ENCODE results near the gene MRNIP. TPM values are rescaled to one million over a fixed set of nuclear protein-coding genes. Genes with fewer than 3 reads are reported as not detected.

MRNIP gene
- polyA plus RNA-seq, 1 experiment = 16.0 TPM

DNA sequence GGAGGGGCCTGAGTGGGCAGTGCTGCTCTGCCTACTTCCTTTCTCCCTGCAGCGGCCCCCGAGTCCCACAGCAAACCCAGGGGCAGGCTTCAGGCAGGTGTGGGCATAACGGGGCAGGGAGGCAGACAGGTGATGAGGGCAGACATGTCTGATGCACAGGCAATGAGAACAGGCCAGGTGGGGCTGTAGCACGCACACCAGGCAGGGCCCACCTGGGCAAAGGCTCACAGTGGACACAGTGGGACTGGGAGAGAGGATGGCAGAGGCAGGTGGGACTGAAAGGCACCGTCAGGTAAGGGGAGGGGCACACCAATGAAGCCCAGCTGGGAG is 59.0 kb downstream of the MRNIP start:
- Histone ChIP-seq H3K9me3 (ENCODE audit: control insufficient read depth, insufficient read depth, low read length) (no peaks in the 10 kb centered on the region; the same call in 1 of the 2 replicates), H3K4me3 (ENCODE audit: low read depth, low read length) (no peak overlapping the region), H3K27me3 (ENCODE audit: control insufficient read depth, insufficient read depth, low read length) (no peaks in the 10 kb centered on the region), H3K27ac (ENCODE audit: low read depth, low read length) (no peak overlapping the region)
- no peak for DNase-seq (ENCODE audit: low read depth, low spot score)
- ChIA-PET POLR2A (no interaction called here), CTCF (no interaction called here)
- TF ChIP-seq, protein P1, sequence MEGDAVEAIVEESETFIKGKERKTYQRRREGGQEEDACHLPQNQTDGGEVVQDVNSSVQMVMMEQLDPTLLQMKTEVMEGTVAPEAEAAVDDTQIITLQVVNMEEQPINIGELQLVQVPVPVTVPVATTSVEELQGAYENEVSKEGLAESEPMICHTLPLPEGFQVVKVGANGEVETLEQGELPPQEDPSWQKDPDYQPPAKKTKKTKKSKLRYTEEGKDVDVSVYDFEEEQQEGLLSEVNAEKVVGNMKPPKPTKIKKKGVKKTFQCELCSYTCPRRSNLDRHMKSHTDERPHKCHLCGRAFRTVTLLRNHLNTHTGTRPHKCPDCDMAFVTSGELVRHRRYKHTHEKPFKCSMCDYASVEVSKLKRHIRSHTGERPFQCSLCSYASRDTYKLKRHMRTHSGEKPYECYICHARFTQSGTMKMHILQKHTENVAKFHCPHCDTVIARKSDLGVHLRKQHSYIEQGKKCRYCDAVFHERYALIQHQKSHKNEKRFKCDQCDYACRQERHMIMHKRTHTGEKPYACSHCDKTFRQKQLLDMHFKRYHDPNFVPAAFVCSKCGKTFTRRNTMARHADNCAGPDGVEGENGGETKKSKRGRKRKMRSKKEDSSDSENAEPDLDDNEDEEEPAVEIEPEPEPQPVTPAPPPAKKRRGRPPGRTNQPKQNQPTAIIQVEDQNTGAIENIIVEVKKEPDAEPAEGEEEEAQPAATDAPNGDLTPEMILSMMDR (IDR thresholded peaks at IDR 0.05; ENCODE audit: low read depth, low read length) = no peak

DNA sequence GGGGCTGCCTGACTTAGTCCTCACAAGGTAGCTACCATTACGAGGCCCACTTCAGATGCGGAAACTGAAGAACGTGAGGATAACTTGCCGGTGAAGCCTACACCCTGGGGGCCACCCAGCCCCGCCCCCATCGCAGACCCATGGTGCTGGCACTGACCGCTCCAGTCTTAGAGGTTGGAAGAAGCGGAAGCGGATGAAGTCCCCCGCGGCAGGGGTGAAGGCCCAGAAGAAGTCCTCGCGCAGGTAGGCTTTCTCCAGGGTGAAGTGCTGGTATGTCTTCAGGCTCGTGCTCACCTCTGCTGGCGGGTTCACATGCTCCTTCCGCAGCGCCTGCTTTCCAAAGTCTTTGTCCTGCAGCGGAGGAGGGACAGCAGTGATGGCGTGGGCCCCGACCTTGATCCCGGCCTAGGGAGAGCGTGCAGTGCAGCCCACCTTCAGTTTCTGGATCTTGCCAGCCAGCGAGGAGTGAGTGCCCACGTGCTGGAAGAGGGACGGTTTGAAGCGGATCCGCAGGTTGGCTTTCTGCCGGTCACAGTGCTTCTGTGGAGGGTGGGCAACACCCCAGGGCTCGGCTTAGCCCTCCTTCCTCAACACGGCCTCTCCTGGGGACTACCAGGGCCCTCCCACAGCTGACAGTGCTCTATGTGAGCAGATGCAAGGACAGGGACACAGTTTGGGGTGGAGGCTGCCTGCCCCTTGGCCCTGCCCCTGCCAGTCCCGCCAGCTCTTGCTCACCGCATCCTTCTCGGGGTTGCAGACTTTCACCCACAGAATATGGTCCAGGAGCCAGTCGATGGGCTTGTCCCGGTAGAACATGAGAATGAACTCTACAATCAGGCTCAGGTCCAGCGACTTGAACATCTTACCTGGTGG is 59.6 kb downstream of the MRNIP start:
- Histone ChIP-seq H3K9me3 (ENCODE audit: control insufficient read depth, insufficient read depth, low read length) (no peaks in the 10 kb centered on the region; the same call in 1 of the 2 replicates), H3K4me3 (ENCODE audit: low read depth, low read length) (no peak overlapping the region), H3K27ac (ENCODE audit: low read depth, low read length) (no peak overlapping the region), H3K27me3 (ENCODE audit: control insufficient read depth, insufficient read depth, low read length) (no peaks in the 10 kb centered on the region)
- CTCF ChIA-PET = no interaction called here
- POLR2A ChIA-PET = no interaction called here
- DNase-seq (ENCODE audit: low read depth, low spot score) = no peak
- TF ChIP-seq, protein P1 (IDR thresholded peaks at IDR 0.05; ENCODE audit: low read depth, low read length) = no peak

DNA sequence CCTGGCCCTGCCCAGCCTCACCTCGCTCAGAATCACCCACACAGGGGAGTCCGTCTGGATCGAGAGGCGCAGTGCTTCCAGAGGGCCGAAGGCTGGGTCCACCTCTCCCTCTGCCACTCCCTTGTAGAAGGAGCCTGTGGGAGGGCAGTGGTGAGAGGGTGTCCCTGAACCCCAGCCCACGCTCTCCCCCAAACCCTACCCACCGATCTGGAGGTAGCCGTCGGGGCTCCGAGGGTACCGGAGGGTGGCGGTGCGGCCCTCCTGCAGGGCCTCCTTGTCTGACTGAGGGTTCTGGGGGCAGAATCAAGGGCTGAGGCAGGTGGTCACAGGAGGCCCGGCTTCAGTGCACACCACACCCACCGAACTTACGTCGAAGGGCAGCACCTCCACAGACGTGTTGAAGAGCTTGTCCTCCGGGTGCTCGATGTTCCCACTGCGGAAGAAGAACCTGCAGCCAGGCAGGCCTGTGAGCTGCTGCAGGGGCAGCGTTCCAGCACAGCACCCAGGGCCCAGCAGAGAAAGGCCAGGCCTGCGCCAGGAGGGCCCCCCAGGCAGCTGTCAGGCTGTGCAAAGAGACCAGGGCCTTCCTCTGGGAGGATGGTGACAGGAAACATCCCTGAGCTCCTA is 60.4 kb downstream of the MRNIP start:
- ChIA-PET CTCF (no interaction called here), POLR2A (no interaction called here)
- H3K9me3 ChIP-seq (ENCODE audit: control insufficient read depth, insufficient read depth, low read length) = no peaks in the 10 kb centered on the region; the same call in 1 of the 2 replicates
- no peak overlapping the region for H3K27ac ChIP-seq (ENCODE audit: low read depth, low read length)
- no peak overlapping the region for H3K4me3 ChIP-seq (ENCODE audit: low read depth, low read length)
- TF ChIP-seq, protein P1 (IDR thresholded peaks at IDR 0.05; ENCODE audit: low read depth, low read length) = no peak
- H3K27me3 ChIP-seq (ENCODE audit: control insufficient read depth, insufficient read depth, low read length) = no peaks in the 10 kb centered on the region
- no peak for DNase-seq (ENCODE audit: low read depth, low spot score)

DNA sequence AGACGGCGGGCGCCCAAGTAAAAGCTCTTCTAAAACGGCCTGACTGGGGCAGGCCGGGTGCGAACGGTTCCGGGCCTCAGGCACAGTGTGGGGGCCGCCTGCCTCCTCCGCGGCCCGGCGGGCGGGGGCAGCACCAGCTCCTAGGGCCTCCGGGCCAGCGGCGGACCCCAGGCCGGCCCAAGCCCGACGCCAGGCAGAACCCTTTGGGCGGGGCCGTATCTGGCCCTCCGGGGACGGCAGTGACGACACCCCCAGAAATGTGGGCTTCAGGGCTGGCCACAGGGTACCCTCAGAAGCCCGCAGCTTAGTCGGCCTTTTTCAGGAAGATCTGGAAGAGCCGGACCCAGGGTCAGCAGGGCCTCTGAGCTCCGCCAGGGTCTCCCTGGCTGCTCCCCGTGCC is 60.9 kb downstream of the MRNIP start:
- TF ChIP-seq, protein P1 (IDR thresholded peaks at IDR 0.05; ENCODE audit: low read depth, low read length) = no peak
- H3K9me3 ChIP-seq (ENCODE audit: control insufficient read depth, insufficient read depth, low read length) = no peaks in the 10 kb centered on the region; the same call in 1 of the 2 replicates
- POLR2A ChIA-PET = no interaction called here
- no peak overlapping the region for H3K27ac ChIP-seq (ENCODE audit: low read depth, low read length)
- no peaks in the 10 kb centered on the region for H3K27me3 ChIP-seq (ENCODE audit: control insufficient read depth, insufficient read depth, low read length)
- CTCF ChIA-PET = interaction anchor here (0.7 to 2.2 kb wide), 2 partner anchors 18 to 35 kb away, joined by 3 to 11 read pairs; no protein-coding TSS in a partner anchor
- no peak for DNase-seq (ENCODE audit: low read depth, low spot score)
- no peak overlapping the region for H3K4me3 ChIP-seq (ENCODE audit: low read depth, low read length)

All from AG04450 (cell line).